Stimulated activated CD8-positive, alpha-beta memory T cell treated with anti-CD3 and anti-CD28 coated beads, Interleukin-12 subunit alpha, Interleukin-12 subunit beta, amount 100 ng/mL, for 4 hours (primary cell): ENCODE data around the gene PWP2.
A peak's percentile ranks its signal among the peaks of the same experiment; 100 is the strongest.

Source experiments
- DNase-seq: peaks from one replicate; pipeline ENCODE4 v3.0.0-alpha.2; 2020; ENCODE audit warnings: low read depth

The PWP2 gene

GRCh38 chr21:44107026-44107501, at the start of gene PWP2:
Gene PWP2 (plus strand): TSS chr21:44107399. CDS start chr21:44107417, 18 bp downstream.
- peak; percentile 48 for DNase-seq

GRCh38 chr21:44057960-44058651, 49.1 kb upstream of the PWP2 start:
- no peak for DNase-seq

- no peak for DNase-seq
Measured at GRCh38 chr21:44058652-44058964, 48.6 kb upstream of the PWP2 start.

GRCh38 chr21:44058981-44059380, 48.2 kb upstream of the PWP2 start:
- no peak for DNase-seq

- no peak for DNase-seq
Measured at GRCh38 chr21:44059710-44060109, 47.5 kb upstream of the PWP2 start.

- DNase-seq = no peak
Measured at GRCh38 chr21:44062380-44062779, 44.8 kb upstream of the PWP2 start.

GRCh38 chr21:44063151-44063912, 43.9 kb upstream of the PWP2 start:
- no peak for DNase-seq

GRCh38 chr21:44064852-44065403, 42.3 kb upstream of the PWP2 start:
- no peak for DNase-seq

- peak; percentile 62 for DNase-seq
Measured at GRCh38 chr21:44065428-44065827, 41.8 kb upstream of the PWP2 start.

GRCh38 chr21:44066116-44066515, 41.1 kb upstream of the PWP2 start:
- DNase-seq = no peak

- no peak for DNase-seq
Measured at GRCh38 chr21:44067011-44067839, 40.0 kb upstream of the PWP2 start.

- no peak for DNase-seq
Measured at GRCh38 chr21:44070391-44070790, 36.8 kb upstream of the PWP2 start.

GRCh38 chr21:44071359-44072104, 35.7 kb upstream of the PWP2 start:
- no peak for DNase-seq

- DNase-seq = no peak
Measured at GRCh38 chr21:44072111-44072510, 35.1 kb upstream of the PWP2 start.

GRCh38 chr21:44074315-44074958, 32.8 kb upstream of the PWP2 start:
- no peak for DNase-seq

- no peak for DNase-seq
Measured at GRCh38 chr21:44076316-44076715, 30.9 kb upstream of the PWP2 start.

- DNase-seq = no peak
Measured at GRCh38 chr21:44078411-44078981, 28.7 kb upstream of the PWP2 start.

GRCh38 chr21:44079446-44079845, 27.8 kb upstream of the PWP2 start:
- DNase-seq = no peak

- DNase-seq = no peak
Measured at GRCh38 chr21:44079846-44080245, 27.4 kb upstream of the PWP2 start.

- DNase-seq = no peak
Measured at GRCh38 chr21:44082648-44083440, 24.4 kb upstream of the PWP2 start.
